DND-41 (cell line): ENCODE data around the gene FNBP1L.

Source experiments
- ATAC-seq: fragments of 200-7000 bp; cut with Tn5 transposase; 3 replicates; pipeline ENCODE4 v1.9.1; 2021; ENCODE audit warnings: low read depth; ENCODE audit not compliant: insufficient read depth
- DNase-seq: peaks from one replicate; pipeline ENCODE4 v3.0.0-alpha.2; 2020
- H2AFZ ChIP-seq: 2 replicates; pipeline ENCODE4 v1.6.0; 2012; ENCODE audit warnings: low read depth, low read length
- H3K27ac ChIP-seq: 2 replicates; pipeline ENCODE4 v1.5.1; 2012; ENCODE audit warnings: low read length, inconsistent platforms
- H3K27me3 ChIP-seq: fragments of 200-600 bp; sonication (generic); 2 replicates; pipeline ENCODE4 v1.6.0; 2012; ENCODE audit warnings: low read length, mild to moderate bottlenecking, inconsistent platforms; ENCODE audit not compliant: insufficient read depth, poor library complexity
- H3K36me3 ChIP-seq: 2 replicates; pipeline ENCODE4 v1.5.1; 2012; ENCODE audit warnings: low read length, inconsistent platforms; ENCODE audit not compliant: insufficient read depth
- H3K4me1 ChIP-seq: 2 replicates; pipeline ENCODE4 v1.5.1; 2012; ENCODE audit warnings: mild to moderate bottlenecking, low read length; ENCODE audit not compliant: insufficient read depth
- H3K4me2 ChIP-seq: 2 replicates; pipeline ENCODE4 v1.6.0; 2012; ENCODE audit warnings: mild to moderate bottlenecking, moderate library complexity, low read length, inconsistent platforms; ENCODE audit not compliant: insufficient read depth
- H3K4me3 ChIP-seq, 2 experiments: fragments of 200-600 bp in 1 of 2; shearing (Covaris generic) in 1 of 2; 2 replicates each; pipeline ENCODE4 v1.5.1; 2012 to 2016; ENCODE audit warnings: inconsistent platforms in 2 of 2, low read length in 2 of 2, mild to moderate bottlenecking in 2 of 2, low read depth in 1 of 2, moderate library complexity in 1 of 2
- H3K79me2 ChIP-seq: 2 replicates; pipeline ENCODE4 v1.6.0; 2012; ENCODE audit warnings: low read length, inconsistent platforms; ENCODE audit not compliant: insufficient read depth
- H3K9ac ChIP-seq: 2 replicates; pipeline ENCODE4 v1.6.0; 2012; ENCODE audit warnings: low read depth, mild to moderate bottlenecking, inconsistent platforms, low read length, moderate library complexity
- H3K9me3 ChIP-seq: 2 replicates; pipeline ENCODE4 v1.5.1; 2012; ENCODE audit warnings: low read length, moderate library complexity, mild to moderate bottlenecking, inconsistent platforms; ENCODE audit not compliant: insufficient read depth, severe bottlenecking
- H4K20me1 ChIP-seq: 2 replicates; pipeline ENCODE4 v1.6.0; 2012; ENCODE audit warnings: low read length; ENCODE audit not compliant: insufficient read depth
- EZH2 ChIP-seq: IDR thresholded peaks from 3 replicates; pipeline ENCODE4 v1.6.1; 2012; ENCODE audit warnings: borderline replicate concordance, low read depth, mild to moderate bottlenecking, moderate library complexity, low read length, inconsistent platforms; ENCODE audit not compliant: severe bottlenecking
- TF ChIP-seq, protein P1 (sequence below): IDR thresholded peaks from 2 replicates; pipeline ENCODE4 v1.5.1; 2012; ENCODE audit warnings: borderline replicate concordance, low read length, moderate library complexity, mild to moderate bottlenecking; ENCODE audit not compliant: poor library complexity, severe bottlenecking; ENCODE audit errors: extremely low read depth

Gene FNBP1L

DNA sequence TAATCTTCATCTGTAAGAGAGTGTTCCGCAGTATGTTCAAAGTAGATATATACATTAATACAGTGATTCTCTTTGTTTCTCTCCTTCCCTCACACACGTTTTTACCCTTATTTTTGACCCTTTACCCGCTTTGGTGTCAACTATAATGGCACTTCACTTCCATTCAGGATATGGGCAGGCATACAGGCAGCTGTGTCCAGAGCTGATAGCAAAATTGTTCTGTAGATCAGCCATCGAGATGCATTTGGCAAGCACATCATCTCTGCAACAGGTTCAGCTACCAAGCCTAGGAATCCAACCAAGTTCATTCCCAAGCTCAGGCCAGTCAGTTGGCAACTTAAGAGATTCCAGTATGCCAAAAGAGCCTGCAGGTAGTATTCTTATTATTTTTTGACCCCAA lies 74.8 kb downstream of the FNBP1L start:
- Histone ChIP-seq H4K20me1 (no peaks in the 10 kb centered on the region), H3K27me3 (no peaks in the 10 kb centered on the region), H3K9me3 (no peaks in the 10 kb centered on the region), H3K4me1 (no peaks in the 10 kb centered on the region), H3K4me2 (no peak overlapping the region), H3K79me2 (no peaks in the 10 kb centered on the region), H3K36me3 (0 out of 2 replicates have a peak, but pooled peaks cover 4% of the 10 kb centered on the region), H3K27ac (no peak overlapping the region), H3K4me3 (no peak overlapping the region), H2AFZ (no peak overlapping the region), H3K9ac (no peak overlapping the region)
- TF ChIP-seq, protein P1, sequence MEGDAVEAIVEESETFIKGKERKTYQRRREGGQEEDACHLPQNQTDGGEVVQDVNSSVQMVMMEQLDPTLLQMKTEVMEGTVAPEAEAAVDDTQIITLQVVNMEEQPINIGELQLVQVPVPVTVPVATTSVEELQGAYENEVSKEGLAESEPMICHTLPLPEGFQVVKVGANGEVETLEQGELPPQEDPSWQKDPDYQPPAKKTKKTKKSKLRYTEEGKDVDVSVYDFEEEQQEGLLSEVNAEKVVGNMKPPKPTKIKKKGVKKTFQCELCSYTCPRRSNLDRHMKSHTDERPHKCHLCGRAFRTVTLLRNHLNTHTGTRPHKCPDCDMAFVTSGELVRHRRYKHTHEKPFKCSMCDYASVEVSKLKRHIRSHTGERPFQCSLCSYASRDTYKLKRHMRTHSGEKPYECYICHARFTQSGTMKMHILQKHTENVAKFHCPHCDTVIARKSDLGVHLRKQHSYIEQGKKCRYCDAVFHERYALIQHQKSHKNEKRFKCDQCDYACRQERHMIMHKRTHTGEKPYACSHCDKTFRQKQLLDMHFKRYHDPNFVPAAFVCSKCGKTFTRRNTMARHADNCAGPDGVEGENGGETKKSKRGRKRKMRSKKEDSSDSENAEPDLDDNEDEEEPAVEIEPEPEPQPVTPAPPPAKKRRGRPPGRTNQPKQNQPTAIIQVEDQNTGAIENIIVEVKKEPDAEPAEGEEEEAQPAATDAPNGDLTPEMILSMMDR, result no peak
- no peak for TF ChIP-seq EZH2
- DNase-seq (no peak), ATAC-seq (no peak)

DNA sequence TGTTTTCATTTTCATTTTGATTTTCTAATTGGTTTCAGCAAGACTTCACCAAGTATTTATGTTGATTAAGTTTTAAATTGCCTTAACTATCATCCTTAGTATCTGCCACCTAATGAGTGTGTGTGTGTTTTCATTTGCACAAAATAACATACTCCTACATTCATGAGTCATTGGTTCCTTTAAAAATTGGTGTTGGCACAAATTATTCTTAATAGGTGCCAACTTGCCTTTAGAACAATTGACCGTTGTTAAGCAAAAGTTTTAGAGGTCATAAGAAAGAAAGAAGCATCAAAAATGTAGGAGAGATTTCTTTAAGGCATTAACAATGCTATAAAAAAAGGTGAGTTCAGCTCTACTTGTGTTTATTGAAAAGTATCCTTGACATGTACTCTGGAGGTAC lies 77.5 kb downstream of the FNBP1L start:
- DNase-seq, result no peak
- ATAC-seq, result no peak
- Histone ChIP-seq H3K4me2 (no peak overlapping the region), H3K9ac (no peak overlapping the region), H3K79me2 (no peaks in the 10 kb centered on the region), H3K36me3 (0 out of 2 replicates have a peak, but pooled peaks cover 4% of the 10 kb centered on the region), H3K27ac (no peak overlapping the region), H3K27me3 (no peaks in the 10 kb centered on the region), H3K9me3 (no peaks in the 10 kb centered on the region), H3K4me3 (no peak overlapping the region), H2AFZ (no peak overlapping the region), H4K20me1 (no peaks in the 10 kb centered on the region), H3K4me1 (no peaks in the 10 kb centered on the region)
- TF ChIP-seq, protein P1, result no peak
- TF ChIP-seq EZH2, result no peak

DNA sequence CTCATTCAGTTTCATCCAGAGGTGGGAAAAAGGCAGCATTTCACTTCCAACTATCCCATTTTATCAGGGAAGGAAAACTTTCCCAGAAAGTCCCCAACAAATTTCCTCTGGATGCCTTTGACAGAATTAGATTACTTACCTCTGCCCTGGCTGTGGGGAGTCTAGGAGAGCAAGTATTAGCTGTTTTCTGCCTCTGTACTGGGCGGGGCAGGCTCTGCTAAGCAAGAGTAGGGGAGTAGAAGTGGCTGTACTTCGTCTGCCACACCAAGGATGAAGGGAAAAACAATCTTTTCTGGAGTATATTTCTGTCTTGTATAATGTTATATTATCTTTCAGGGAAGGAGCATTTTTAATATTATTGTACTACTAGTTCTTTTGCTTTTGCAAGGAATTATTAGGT lies 78.5 kb downstream of the FNBP1L start:
- H3K27ac ChIP-seq, result no peak overlapping the region
- no peak overlapping the region for H3K9ac ChIP-seq
- no peak overlapping the region for H3K4me2 ChIP-seq
- no peaks in the 10 kb centered on the region for H4K20me1 ChIP-seq
- H3K4me3 ChIP-seq, result no peak overlapping the region
- H3K79me2 ChIP-seq, result no peaks in the 10 kb centered on the region
- no peaks in the 10 kb centered on the region for H3K27me3 ChIP-seq
- ATAC-seq (no peak), DNase-seq (no peak)
- H3K9me3 ChIP-seq, result no peaks in the 10 kb centered on the region
- H3K4me1 ChIP-seq, result no peaks in the 10 kb centered on the region
- no peak for TF ChIP-seq EZH2
- peaks cover 9% of the 10 kb centered on the region; the same call in 1 of the 2 replicates for H3K36me3 ChIP-seq
- H2AFZ ChIP-seq, result no peak overlapping the region

DNA sequence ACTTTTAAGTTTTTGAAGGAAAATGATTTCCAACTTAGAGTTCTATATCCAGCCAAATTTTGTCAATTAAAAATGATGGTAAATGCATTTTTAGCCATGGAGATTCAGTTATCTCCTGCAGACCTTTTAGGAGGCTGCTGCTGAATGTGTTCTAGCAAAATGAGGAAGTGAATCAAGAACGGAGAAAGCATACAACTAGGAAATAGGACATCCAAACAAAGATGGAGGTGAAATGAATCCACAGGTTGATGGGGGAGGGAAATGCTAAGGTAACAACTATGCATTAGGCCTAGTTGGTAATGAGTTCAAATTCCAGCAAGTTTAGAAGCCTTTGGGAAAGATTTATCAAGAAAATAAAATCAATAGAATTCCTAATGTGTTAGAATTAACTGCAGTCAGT lies 80.5 kb downstream of the FNBP1L start:
- no peak overlapping the region for H3K27ac ChIP-seq
- no peaks in the 10 kb centered on the region for H3K27me3 ChIP-seq
- H3K9ac ChIP-seq, result no peak overlapping the region
- no peak overlapping the region for H3K4me3 ChIP-seq
- H4K20me1 ChIP-seq, result no peaks in the 10 kb centered on the region
- no peaks in the 10 kb centered on the region for H3K9me3 ChIP-seq
- peaks cover 5% of the 10 kb centered on the region; the same call in 1 of the 2 replicates for H3K36me3 ChIP-seq
- no peak for TF ChIP-seq EZH2
- TF ChIP-seq, protein P1, result no peak
- no peak overlapping the region for H2AFZ ChIP-seq
- no peak for ATAC-seq
- DNase-seq, result no peak
- no peaks in the 10 kb centered on the region for H3K79me2 ChIP-seq
- no peak overlapping the region for H3K4me2 ChIP-seq
- H3K4me1 ChIP-seq, result no peaks in the 10 kb centered on the region
